H1 (cell line): ENCODE results near the gene ADCY2. TPM values are rescaled to one million over a fixed set of nuclear protein-coding genes. Genes with fewer than 3 reads are reported as not detected.

Source experiments
- BCL11A ChIP-seq, 2 experiments: IDR thresholded peaks; one replicate each; pipeline ENCODE4 v1.6.1; 2011; ENCODE audit warnings: low read depth in 2 of 2, low read length in 2 of 2, mild to moderate bottlenecking in 2 of 2
- CTBP2 ChIP-seq: IDR thresholded peaks from 2 replicates; pipeline ENCODE4 v1.7.0; 2011; ENCODE audit warnings: borderline replicate concordance, mild to moderate bottlenecking, moderate library complexity, mixed read lengths, low read length; ENCODE audit not compliant: insufficient read depth, insufficient read length
- EGR1 ChIP-seq: IDR thresholded peaks from 2 replicates; pipeline ENCODE4 v1.6.1; 2011; ENCODE audit warnings: low read depth, low read length, borderline replicate concordance
- GABPA ChIP-seq: IDR thresholded peaks from 2 replicates; pipeline ENCODE4 v1.6.1; 2011; ENCODE audit warnings: mild to moderate bottlenecking, low read length, moderate library complexity, borderline replicate concordance; ENCODE audit not compliant: insufficient read depth
- JUN ChIP-seq: IDR thresholded peaks from 2 replicates; pipeline ENCODE4 v1.6.1; 2011; ENCODE audit warnings: low read depth, mild to moderate bottlenecking, improper control_type of control experiment, low read length
- SRF ChIP-seq: IDR thresholded peaks from 2 replicates; pipeline ENCODE4 v1.6.1; 2011; ENCODE audit warnings: mild to moderate bottlenecking, low read depth, low read length, moderate library complexity
- polyA plus RNA-seq, 7 experiments: library from polyadenylated mRNA; depleted of rRNA in 3 of 7; stranded (reverse) in 5 of 7; unstranded in 2 of 7; fragments of >200 nt in 5 of 7; fragments of 200-250 nt in 2 of 7; gene quantifications; 1 replicate in 5 of 7; 2 replicates in 1 of 7; 4 replicates in 1 of 7; pipeline versions ENCODE4 v1.2.1 to v1.2.3, GENCODE V29; 2011 to 2013; ENCODE audit warnings: missing spikeins in 2 of 7, mixed read lengths in 2 of 7
- total RNA-seq: library from RNA; stranded (reverse); fragmentation: NEBNext Ultra II Directional; extraction: Animal tissue kit (Norgen Biotek cat#: 25700); gene quantifications from 2 replicates; pipeline ENCODE4 v1.2.1, GENCODE V29; 2021

ADCY2 gene
- total and polyA plus RNA-seq, 2 of the 8 experiments (the other 6 are each of a cell fraction or from before 2014, with no cell fraction given), result 35.8 to 122 TPM

GRCh38 chr5:7426284-7426683 lies 30.3 kb downstream of the ADCY2 start (continued):
- TF ChIP-seq GABPA (no peak), SRF (no peak), BCL11A (IDR thresholded peaks at IDR 0.05; ENCODE audit: low read depth in 2 of 2, low read length in 2 of 2) (no peak), EGR1 (no peak), JUN (no peak), CTBP2 (no peak)
- TF ChIP-seq, all 59 proteins: peak for 0
